ENCODE measurements around the gene HOXD13. TPM values are rescaled to one million over a fixed set of nuclear protein-coding genes. Genes with fewer than 3 reads are reported as not detected.

HOXD13 gene
- total RNA-seq, 2 experiments from 2014 or later: not detected

GRCh38 chr2:176105730-176106580, 13.4 kb downstream of the HOXD13 start:
- Mint-ChIP-seq H3K27ac (peak overlapping the region; percentile 61), H3K36me3 (peaks cover 4% of the 10 kb centered on the region), H3K27me3 (peaks cover 90% of the 10 kb centered on the region), H3K9me3 (peaks cover 6% of the 10 kb centered on the region), H3K4me1 (peaks cover 30% of the 10 kb centered on the region), H3K4me3 (peak overlapping the region; percentile 38)
- no peak for DNase-seq

- H3K36me3 Mint-ChIP-seq: peaks cover 4% of the 10 kb centered on the region
- H3K27ac Mint-ChIP-seq: peak within 1 kb of the TSS; percentile 61
These were observed 14.3 kb downstream of the HOXD13 start, which contains the start of gene HOXD11 for GRCh38 chr2:176106581-176107539. TSS of gene HOXD11 (plus strand) at chr2:176107280. CDS start at chr2:176107356, 76 bp downstream.

DNA sequence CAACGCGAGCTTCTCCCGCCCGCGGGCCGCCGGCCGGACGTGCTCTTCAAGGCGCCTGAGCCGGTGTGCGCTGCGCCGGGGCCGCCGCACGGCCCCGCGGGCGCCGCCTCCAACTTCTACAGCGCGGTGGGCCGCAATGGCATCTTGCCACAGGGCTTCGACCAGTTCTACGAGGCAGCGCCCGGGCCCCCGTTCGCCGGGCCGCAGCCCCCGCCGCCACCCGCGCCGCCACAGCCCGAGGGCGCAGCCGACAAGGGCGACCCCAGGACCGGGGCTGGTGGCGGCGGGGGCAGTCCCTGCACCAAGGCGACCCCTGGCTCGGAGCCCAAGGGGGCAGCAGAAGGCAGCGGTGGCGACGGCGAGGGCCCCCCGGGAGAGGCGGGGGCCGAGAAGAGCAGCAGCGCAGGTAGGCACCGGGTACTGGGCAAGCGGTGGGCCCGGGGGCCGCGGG, 15.2 kb downstream of the HOXD13 start:
- Mint-ChIP-seq H3K9me3 (peaks cover 9% of the 10 kb centered on the region), H3K36me3 (peaks cover 4% of the 10 kb centered on the region), H3K4me3 (no peak overlapping the region), H3K4me1 (peaks cover 33% of the 10 kb centered on the region), H3K27ac (no peak overlapping the region), H3K27me3 (peaks cover 90% of the 10 kb centered on the region)
- DNase-seq: no peak

More at GRCh38 chr2:176106581-176107539, 14.3 kb downstream of the HOXD13 start, which contains the start of gene HOXD11:
- DNase-seq: no peak
- Mint-ChIP-seq H3K9me3 (peaks cover 9% of the 10 kb centered on the region), H3K27me3 (peaks cover 90% of the 10 kb centered on the region), H3K4me1 (peaks cover 33% of the 10 kb centered on the region), H3K4me3 (peak within 1 kb of the TSS; percentile 47)

DNA sequence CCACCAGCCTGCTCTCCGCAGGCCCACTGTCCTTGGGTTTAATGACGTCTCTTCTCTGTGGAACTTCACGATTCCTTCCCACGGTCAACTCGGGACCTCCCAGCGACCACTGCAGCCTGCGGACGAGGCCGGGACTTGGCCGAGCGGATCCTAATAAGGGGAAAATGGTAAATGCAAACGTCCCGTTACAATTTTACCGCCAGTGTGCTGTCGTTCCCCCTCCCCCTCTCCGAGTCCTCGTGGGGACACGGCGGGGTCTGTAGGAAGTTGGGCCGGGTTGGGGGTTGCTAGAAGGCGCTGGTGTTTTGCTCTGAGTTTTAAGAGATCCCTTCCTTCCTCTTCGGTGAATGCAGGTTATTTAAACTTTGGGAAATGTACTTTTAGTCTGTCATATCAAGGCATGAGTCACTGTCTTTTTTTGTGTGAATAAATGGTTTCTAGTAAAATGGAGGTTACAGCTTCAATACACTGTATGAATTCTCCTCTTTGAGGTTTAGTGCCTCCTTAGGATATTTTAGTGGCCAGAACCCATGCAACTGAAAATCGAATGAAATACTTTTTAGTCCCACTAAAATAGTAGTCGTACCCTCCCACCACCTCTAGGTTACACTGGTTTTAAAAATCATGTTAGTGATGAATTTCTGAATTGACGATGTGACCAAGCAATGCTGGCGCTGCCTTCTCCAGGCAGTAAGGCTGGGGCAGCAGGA, 16.8 kb downstream of the HOXD13 start:
- H3K36me3 Mint-ChIP-seq: peaks cover 4% of the 10 kb centered on the region
- no peak for DNase-seq
- H3K27me3 Mint-ChIP-seq: peaks cover 90% of the 10 kb centered on the region
- H3K4me3 Mint-ChIP-seq: no peak overlapping the region
- H3K9me3 Mint-ChIP-seq: peaks cover 10% of the 10 kb centered on the region
- peak overlapping the region; percentile 9 for H3K27ac Mint-ChIP-seq
- H3K4me1 Mint-ChIP-seq: peaks cover 29% of the 10 kb centered on the region

DNA sequence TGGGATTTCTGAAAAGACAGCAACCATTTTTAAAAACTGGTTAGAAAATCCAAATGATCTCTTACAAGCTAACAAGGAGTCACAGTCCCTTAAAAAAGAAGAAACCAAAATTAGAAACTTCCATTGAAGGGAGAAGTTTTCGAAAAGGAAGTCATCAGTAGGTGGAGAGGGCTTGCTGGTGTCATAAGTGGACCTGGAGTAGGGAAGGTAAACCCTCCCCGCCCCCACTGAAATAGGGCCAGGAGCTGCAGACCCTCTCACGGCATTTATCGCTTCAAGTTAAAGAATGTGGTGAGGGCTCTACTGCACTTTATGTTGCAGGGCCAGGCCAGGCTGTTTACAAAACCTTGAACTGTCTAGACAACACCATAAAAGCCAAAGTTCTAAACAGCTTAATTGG, 17.4 kb downstream of the HOXD13 start:
- H3K9me3 Mint-ChIP-seq: peaks cover 11% of the 10 kb centered on the region
- peaks cover 4% of the 10 kb centered on the region for H3K36me3 Mint-ChIP-seq
- H3K27me3 Mint-ChIP-seq: peaks cover 90% of the 10 kb centered on the region
- H3K4me1 Mint-ChIP-seq: peaks cover 23% of the 10 kb centered on the region
- DNase-seq: no peak
- no peak overlapping the region for H3K4me3 Mint-ChIP-seq
- no peak overlapping the region for H3K27ac Mint-ChIP-seq

GRCh38 chr2:176110415-176111308, 18.1 kb downstream of the HOXD13 start:
- H3K27ac Mint-ChIP-seq: no peak overlapping the region
- DNase-seq: no peak
- H3K27me3 Mint-ChIP-seq: peaks cover 90% of the 10 kb centered on the region
- no peak overlapping the region for H3K4me3 Mint-ChIP-seq
- peaks cover 11% of the 10 kb centered on the region for H3K9me3 Mint-ChIP-seq
- H3K4me1 Mint-ChIP-seq: peaks cover 18% of the 10 kb centered on the region
- H3K36me3 Mint-ChIP-seq: peaks cover 4% of the 10 kb centered on the region

- H3K27ac Mint-ChIP-seq: no peak overlapping the region
- H3K9me3 Mint-ChIP-seq: peaks cover 12% of the 10 kb centered on the region
- H3K4me3 Mint-ChIP-seq: no peak overlapping the region
- H3K36me3 Mint-ChIP-seq: peaks cover 1% of the 10 kb centered on the region
- DNase-seq: no peak
- H3K27me3 Mint-ChIP-seq: peaks cover 90% of the 10 kb centered on the region
- peaks cover 15% of the 10 kb centered on the region for H3K4me1 Mint-ChIP-seq
These were observed 18.8 kb downstream of the HOXD13 start for GRCh38 chr2:176111309-176111663.

DNA sequence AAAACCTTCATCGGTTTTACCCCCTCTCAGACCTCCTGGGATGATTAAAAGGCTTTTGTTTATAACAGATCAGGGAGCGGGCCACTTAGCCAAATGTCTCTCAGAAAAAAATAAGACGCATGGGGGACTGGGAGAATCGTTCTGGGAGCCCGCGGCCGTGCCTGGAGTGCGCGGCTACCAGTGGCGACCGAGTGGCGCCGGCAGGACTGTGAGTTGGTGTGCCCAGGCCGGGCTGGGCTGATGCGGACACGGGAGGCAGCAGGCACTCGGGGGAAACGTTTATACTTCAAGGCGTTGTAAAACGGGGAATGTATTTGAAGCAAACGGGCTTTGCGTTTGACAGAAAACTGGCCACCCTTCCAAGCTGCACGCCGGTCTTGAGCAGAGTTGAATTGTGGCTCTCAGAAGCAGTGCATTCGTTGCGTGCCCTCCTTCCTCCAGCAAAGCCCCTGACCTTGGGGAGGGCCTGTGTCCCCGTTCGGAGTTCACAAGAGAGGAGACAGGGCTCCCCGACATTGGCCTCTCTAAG, 19.4 kb downstream of the HOXD13 start:
- Mint-ChIP-seq H3K27me3 (peaks cover 93% of the 10 kb centered on the region), H3K27ac (no peak overlapping the region), H3K4me1 (peaks cover 13% of the 10 kb centered on the region), H3K9me3 (peaks cover 15% of the 10 kb centered on the region), H3K36me3 (peaks cover 3% of the 10 kb centered on the region), H3K4me3 (no peak overlapping the region)
- no peak for DNase-seq

- no peak overlapping the region for H3K4me3 Mint-ChIP-seq
- no peak overlapping the region for H3K27ac Mint-ChIP-seq
- DNase-seq: no peak
- peaks cover 96% of the 10 kb centered on the region for H3K27me3 Mint-ChIP-seq
- H3K4me1 Mint-ChIP-seq: peaks cover 11% of the 10 kb centered on the region
- peaks cover 4% of the 10 kb centered on the region for H3K36me3 Mint-ChIP-seq
- peaks cover 15% of the 10 kb centered on the region for H3K9me3 Mint-ChIP-seq
These were observed 20.1 kb downstream of the HOXD13 start for GRCh38 chr2:176112375-176113302.

DNA sequence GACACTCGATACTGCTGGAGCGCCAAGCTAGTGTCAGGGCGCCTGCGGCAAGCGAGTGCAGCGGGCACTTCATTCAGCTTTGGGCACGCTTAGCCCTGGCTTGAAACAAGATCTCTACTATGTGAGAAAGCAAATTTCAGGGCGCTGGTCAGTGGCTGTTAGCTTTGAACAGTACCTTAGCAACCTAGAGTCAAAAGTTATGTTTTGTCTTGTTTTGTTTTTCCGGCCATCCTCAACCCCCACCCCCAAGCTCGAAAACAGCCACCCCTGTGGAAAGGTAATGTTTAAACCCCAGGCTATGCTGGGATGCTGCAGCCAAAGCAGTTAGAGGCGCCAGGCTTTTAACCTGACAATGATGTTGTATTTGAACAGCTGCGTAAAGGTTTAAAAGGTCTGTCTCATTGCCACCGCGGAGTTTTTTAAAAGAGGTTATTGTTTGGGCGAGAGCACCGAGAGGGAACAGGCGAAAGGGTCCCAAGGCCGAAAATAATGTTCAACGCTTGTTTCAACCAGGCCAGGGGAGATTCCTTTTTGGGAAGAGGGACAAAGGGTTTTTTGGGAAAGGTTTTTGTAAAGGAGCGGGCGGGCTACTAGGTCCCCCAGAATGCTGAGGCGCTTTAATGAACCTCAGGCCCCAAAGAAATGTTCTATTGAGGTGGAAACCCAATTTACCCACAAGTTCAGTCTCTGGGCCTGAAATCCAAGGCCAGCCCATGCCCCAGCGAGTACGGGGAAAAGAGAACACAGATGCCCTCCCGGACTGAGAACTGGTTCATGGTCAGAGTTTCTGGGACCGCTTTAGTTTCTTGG, 21.8 kb downstream of the HOXD13 start:
- Mint-ChIP-seq H3K27me3 (peaks cover 100% of the 10 kb centered on the region), H3K4me3 (no peak overlapping the region), H3K9me3 (peaks cover 15% of the 10 kb centered on the region), H3K27ac (no peak overlapping the region), H3K36me3 (peaks cover 6% of the 10 kb centered on the region), H3K4me1 (peaks cover 6% of the 10 kb centered on the region)
- no peak for DNase-seq

- Mint-ChIP-seq H3K9me3 (peaks cover 13% of the 10 kb centered on the region), H3K4me3 (no peak overlapping the region), H3K36me3 (peaks cover 6% of the 10 kb centered on the region), H3K27ac (no peak overlapping the region), H3K4me1 (peaks cover 6% of the 10 kb centered on the region), H3K27me3 (peaks cover 100% of the 10 kb centered on the region)
- DNase-seq: no peak
These were observed 22.6 kb downstream of the HOXD13 start for GRCh38 chr2:176114930-176115625.

Data from activated naive CD8-positive, alpha-beta T cell treated with anti-CD3 and anti-CD28 coated beads for 36 hours (primary cell).